NCI-H1694 (cell line): ENCODE data around the gene FBXL13.
"Not testable (repeated sequence)": the region's sequence is repeated elsewhere in the genome, so short reads cannot be mapped to it uniquely, and the experiment has no call there.

Source experiments
- DNase-seq: peaks from one replicate; lab custom pipeline; 2025; lab: John Stamatoyannopoulos, UW

FBXL13 gene

GRCh38 chr7:103074519-103075336 lies at the start of gene FBXL13, which contains the start of gene ARMC10:
Gene FBXL13 (minus strand): TSS chr7:103074796.
Gene ARMC10 (plus strand): TSS chr7:103075140. CDS start chr7:103075273, 133 bp downstream.
- DNase-seq = peak; percentile 79

- no peak for DNase-seq
Measured at GRCh38 chr7:103123529-103123928, 48.9 kb upstream of the FBXL13 start.

GRCh38 chr7:103121641-103122040 lies 47.0 kb upstream of the FBXL13 start:
- DNase-seq = no peak

GRCh38 chr7:103120362-103120761 lies 45.8 kb upstream of the FBXL13 start:
- DNase-seq = no peak

GRCh38 chr7:103119791-103120291 lies 45.2 kb upstream of the FBXL13 start:
- no peak for DNase-seq

GRCh38 chr7:103117465-103117864 lies 42.9 kb upstream of the FBXL13 start:
- DNase-seq = no peak

- no peak for DNase-seq
Measured at GRCh38 chr7:103116991-103117390, 42.4 kb upstream of the FBXL13 start.

- DNase-seq = no peak
Measured at GRCh38 chr7:103116511-103116910, 41.9 kb upstream of the FBXL13 start.

- no peak for DNase-seq
Measured at GRCh38 chr7:103115771-103116170, 41.2 kb upstream of the FBXL13 start.

- DNase-seq = no peak
Measured at GRCh38 chr7:103114576-103115008, 40.0 kb upstream of the FBXL13 start.

- DNase-seq = no peak
Measured at GRCh38 chr7:103113164-103113563, 38.6 kb upstream of the FBXL13 start.

- not testable (repeated sequence) for DNase-seq
Measured at GRCh38 chr7:103106703-103107070, 32.1 kb upstream of the FBXL13 start.

GRCh38 chr7:103106005-103106702 lies 31.6 kb upstream of the FBXL13 start:
- DNase-seq = no peak

GRCh38 chr7:103101543-103101942 lies 26.9 kb upstream of the FBXL13 start:
- no peak for DNase-seq

- DNase-seq = no peak
Measured at GRCh38 chr7:103100348-103100747, 25.8 kb upstream of the FBXL13 start.

GRCh38 chr7:103097041-103097440 lies 22.4 kb upstream of the FBXL13 start:
- no peak for DNase-seq

GRCh38 chr7:103095558-103095957 lies 21.0 kb upstream of the FBXL13 start:
- not testable (repeated sequence) for DNase-seq

- DNase-seq = no peak
Measured at GRCh38 chr7:103094102-103094501, 19.5 kb upstream of the FBXL13 start.

GRCh38 chr7:103093429-103093828 lies 18.8 kb upstream of the FBXL13 start:
- no peak for DNase-seq

GRCh38 chr7:103092321-103092720 lies 17.7 kb upstream of the FBXL13 start:
- not testable (repeated sequence) for DNase-seq

GRCh38 chr7:103083210-103083609 lies 8.6 kb upstream of the FBXL13 start:
- DNase-seq = no peak

- no peak for DNase-seq
Measured at GRCh38 chr7:103082497-103082896, 7.9 kb upstream of the FBXL13 start.

GRCh38 chr7:103080923-103081322 lies 6.3 kb upstream of the FBXL13 start:
- no peak for DNase-seq
